NB4 (cell line): Measurements from ENCODE around the gene FAM83G.
"Not testable (repeated sequence)": the region's sequence is repeated elsewhere in the genome, so short reads cannot be mapped to it uniquely, and the experiment has no call there.

ENCODE experiments used
- CTCF ChIP-seq: IDR thresholded peaks from one replicate; pipeline ENCODE4 v1.5.1; 2012; ENCODE audit warnings: low read depth, low read length
- MAX ChIP-seq: IDR thresholded peaks from 2 replicates; pipeline ENCODE4 v1.6.1; 2011; ENCODE audit warnings: low read depth, low read length
- POLR2A ChIP-seq: IDR thresholded peaks from 2 replicates; pipeline ENCODE4 v1.6.1; 2011; ENCODE audit warnings: mild to moderate bottlenecking; ENCODE audit not compliant: insufficient read length; ENCODE audit errors: extremely low read depth

- TF ChIP-seq CTCF, MAX, POLR2A: not testable (repeated sequence)
Measured at GRCh38 chr17:19029740-19030139, 25.2 kb upstream of the FAM83G start.
